ENCODE results near the gene IFNAR2. TPM values are rescaled to one million over a fixed set of nuclear protein-coding genes. Genes with fewer than 3 reads are reported as not detected.

IFNAR2 gene
- total RNA-seq, 1 experiment from 2014 or later = 12.3 TPM

GRCh38 chr21:33198346-33199099 lies 31.2 kb upstream of the IFNAR2 start:
- no peak for TF ChIP-seq POLR2A (IDR thresholded peaks at IDR 0.05; ENCODE audit: borderline replicate concordance, extremely low read depth, insufficient read depth, insufficient read length)
- no peak for TF ChIP-seq YY1 (IDR thresholded peaks at IDR 0.05; ENCODE audit: extremely low read depth, insufficient replicate concordance, low read depth, low read length)
- TF ChIP-seq ZBTB33 (IDR thresholded peaks at IDR 0.05; ENCODE audit: extremely low read depth, insufficient replicate concordance, low read length) = no peak
- no peak for TF ChIP-seq TCF7L2 (IDR thresholded peaks at IDR 0.05; ENCODE audit: borderline replicate concordance, extremely low read depth, insufficient read depth, insufficient read length)
- TF ChIP-seq FOSL1 (IDR thresholded peaks at IDR 0.05; ENCODE audit: low read depth) = no peak
- TF ChIP-seq JUND (IDR thresholded peaks at IDR 0.05) = no peak
- no TSS peak for BruUV-seq (replicated peaks)
- Histone ChIP-seq H3K9me2 (ENCODE audit: insufficient read depth) (no peaks in the 10 kb centered on the region), H3K27ac (ENCODE audit: low read depth, low read length) (no peak overlapping the region), H4K20me1 (ENCODE audit: insufficient read depth) (no peaks in the 10 kb centered on the region), H3K4me3 (replicated peaks in 1 of 2; ENCODE audit: low read depth in 1 of 2, low read length in 2 of 2) (no peak overlapping the region), H3K36me3 (ENCODE audit: control insufficient read depth in 1 of 2, insufficient read depth in 2 of 2, low read length in 2 of 2) (no peaks in the 10 kb centered on the region), H3K9ac (ENCODE audit: low read length) (no peak overlapping the region), H2AFZ (ENCODE audit: low read depth, low read length, poor library complexity, severe bottlenecking) (no peak overlapping the region), H3K9me3 (ENCODE audit: control insufficient read depth in 1 of 2, insufficient read depth in 1 of 2, low read depth in 1 of 2, low read length in 2 of 2) (no peaks in the 10 kb centered on the region), H3K4me2 (ENCODE audit: low read length) (no peak overlapping the region), H3K27me3 (ENCODE audit: insufficient read depth, low read length) (no peaks in the 10 kb centered on the region), H3K79me2 (ENCODE audit: insufficient read depth, low read length) (no peaks in the 10 kb centered on the region), H3K4me1 (ENCODE audit: control insufficient read depth in 1 of 2, insufficient read depth in 2 of 2, low read length in 2 of 2) (peaks cover 0 to 18% of the 10 kb centered on the region in 2 experiments; a peak in 3 of 4 replicates)
- ATAC-seq (no peak), DNase-seq (ENCODE audit: low read depth, low spot score) (no peak)
- POLR2A ChIA-PET = no interaction called here
- CTCF ChIA-PET = interaction anchor here (0.7 to 3.3 kb wide), 5 partner anchors 10 to 366 kb away, joined by 3 to 32 read pairs (median 4); no protein-coding TSS in a partner anchor
- RAD21 ChIA-PET (ENCODE audit: low non-redundant PET in 1 of 2, low total read pairs in 2 of 2, uncharacterized antibody in 2 of 2, unreplicated experiment in 2 of 2) = interaction anchor here in 1 of 2 experiments (0.6 kb wide), 1 partner anchor 246 kb away, joined by 4 read pairs; no protein-coding TSS in a partner anchor
- intact Hi-C loops (cut with micrococcal nuclease) = loop anchor here (1.0 to 5.0 kb wide), 4 partner anchors 66 to 408 kb away; no protein-coding TSS in a partner anchor
